H9 (cell line): ENCODE measurements around the gene YRDC. TPM values are rescaled to one million over a fixed set of nuclear protein-coding genes. Genes with fewer than 3 reads are reported as not detected.

Source experiments
- DNase-seq: peaks from one replicate; pipeline ENCODE4 v3.0.0-alpha.2; 2017
- H2AFZ ChIP-seq: one replicate; pipeline ENCODE4 v1.6.1; 2013; ENCODE audit warnings: mild to moderate bottlenecking, low read length, control low read depth, moderate library complexity
- H2AK5ac ChIP-seq: 2 replicates; pipeline ENCODE4 v1.6.1; 2013; ENCODE audit warnings: low read length, control low read depth, mixed read lengths; ENCODE audit not compliant: insufficient read length
- H2BK120ac ChIP-seq: one replicate; pipeline ENCODE4 v1.6.1; 2013; ENCODE audit warnings: low read depth, mild to moderate bottlenecking, low read length, control low read depth, inconsistent platforms; ENCODE audit not compliant: poor library complexity, severe bottlenecking
- H2BK12ac ChIP-seq: 2 replicates; pipeline ENCODE4 v1.6.1; 2013; ENCODE audit warnings: low read length, control low read depth, mixed read lengths, low read depth; ENCODE audit not compliant: insufficient read length
- H2BK15ac ChIP-seq: 2 replicates; pipeline ENCODE4 v1.6.1; 2013; ENCODE audit warnings: low read depth, low read length, control low read depth
- H2BK20ac ChIP-seq: one replicate; pipeline ENCODE4 v1.6.1; 2013; ENCODE audit warnings: low read depth, mild to moderate bottlenecking, low read length, control low read depth, inconsistent platforms; ENCODE audit not compliant: poor library complexity, severe bottlenecking
- H2BK5ac ChIP-seq: 2 replicates; pipeline ENCODE4 v1.6.1; 2013; ENCODE audit warnings: low read length, control low read depth, mixed read lengths; ENCODE audit not compliant: insufficient read length
- H3K14ac ChIP-seq: 2 replicates; pipeline ENCODE4 v1.6.1; 2013; ENCODE audit warnings: low read length, control low read depth; ENCODE audit not compliant: insufficient read depth
- H3K18ac ChIP-seq: 2 replicates; pipeline ENCODE4 v1.6.1; 2013; ENCODE audit warnings: low read depth, mild to moderate bottlenecking, mixed read lengths, low read length, control low read depth; ENCODE audit not compliant: insufficient read length
- H3K23ac ChIP-seq: 2 replicates; pipeline ENCODE4 v1.6.1; 2013; ENCODE audit warnings: low read length, control low read depth, mixed read lengths, low read depth; ENCODE audit not compliant: insufficient read length
- H3K23me2 ChIP-seq: 2 replicates; pipeline ENCODE4 v1.6.1; 2013; ENCODE audit warnings: low read depth, mild to moderate bottlenecking, mixed read lengths, low read length, control low read depth; ENCODE audit not compliant: insufficient read length, poor library complexity, severe bottlenecking
- H3K27ac ChIP-seq: 2 replicates; pipeline ENCODE4 v1.5.1; 2013; ENCODE audit warnings: low read length, control low read depth, mixed read lengths, low read depth; ENCODE audit not compliant: insufficient read length
- H3K27me3 ChIP-seq: 2 replicates; pipeline ENCODE4 v1.6.1; 2013; ENCODE audit warnings: low read length, control low read depth, inconsistent platforms; ENCODE audit not compliant: insufficient read depth
- H3K4ac ChIP-seq: 2 replicates; pipeline ENCODE4 v1.6.1; 2013; ENCODE audit warnings: low read depth, mild to moderate bottlenecking, control low read depth, inconsistent platforms, low read length, moderate library complexity
- H3K4me1 ChIP-seq: 2 replicates; pipeline ENCODE4 v1.6.1; 2013; ENCODE audit warnings: low read length, control low read depth, inconsistent platforms; ENCODE audit not compliant: insufficient read depth
- H3K4me2 ChIP-seq: 2 replicates; pipeline ENCODE4 v1.6.1; 2013; ENCODE audit warnings: low read length, control low read depth, mixed read lengths; ENCODE audit not compliant: insufficient read length, insufficient read depth
- H3K56ac ChIP-seq: 2 replicates; pipeline ENCODE4 v1.6.1; 2013; ENCODE audit warnings: low read depth, mild to moderate bottlenecking, mixed read lengths, low read length, control low read depth; ENCODE audit not compliant: insufficient read length
- H3K79me1 ChIP-seq: 2 replicates; pipeline ENCODE4 v1.6.1; 2013; ENCODE audit warnings: low read depth, mild to moderate bottlenecking, moderate library complexity, low read length, control low read depth, inconsistent platforms; ENCODE audit not compliant: insufficient read depth, poor library complexity, severe bottlenecking
- H3K79me2 ChIP-seq: 2 replicates; pipeline ENCODE4 v1.6.1; 2013; ENCODE audit warnings: low read length, control low read depth, inconsistent platforms; ENCODE audit not compliant: insufficient read depth
- H3K9ac ChIP-seq: 2 replicates; pipeline ENCODE4 v1.6.1; 2013; ENCODE audit warnings: low read length, control low read depth, mixed read lengths; ENCODE audit not compliant: insufficient read length; ENCODE audit errors: extremely low read depth
- H3K9me3 ChIP-seq: one replicate; pipeline ENCODE4 v1.6.1; 2013; ENCODE audit warnings: low read depth, low read length, inconsistent platforms; ENCODE audit not compliant: control insufficient read depth
- H3T11ph ChIP-seq: one replicate; pipeline ENCODE4 v1.6.1; 2013; ENCODE audit warnings: mild to moderate bottlenecking, low read length, control low read depth, inconsistent platforms
- H4K20me1 ChIP-seq: one replicate; pipeline ENCODE4 v1.6.1; 2013; ENCODE audit not compliant: control insufficient read depth, insufficient read length, insufficient read depth
- H4K5ac ChIP-seq: 2 replicates; pipeline ENCODE4 v1.6.1; 2013; ENCODE audit warnings: low read depth, mild to moderate bottlenecking, mixed read lengths, low read length, control low read depth; ENCODE audit not compliant: insufficient read length
- H4K8ac ChIP-seq: replicated peaks from 2 replicates; pipeline ENCODE4 v1.6.1; 2013; ENCODE audit warnings: low read length, control low read depth, mixed read lengths, low read depth; ENCODE audit not compliant: insufficient read length
- H4K91ac ChIP-seq: 2 replicates; pipeline ENCODE4 v1.6.1; 2013; ENCODE audit warnings: low read depth, mild to moderate bottlenecking, moderate library complexity, mixed read lengths, low read length, control low read depth; ENCODE audit not compliant: insufficient read length
- H3K27ac Mint-ChIP-seq, 3 experiments: 2 replicates in 2 of 3; 3 replicates in 1 of 3; pipeline ENCODE4 v1.8.0; 2020 to 2021; ENCODE audit warnings: mixed read lengths in 3 of 3, mild to moderate bottlenecking in 1 of 3, moderate library complexity in 1 of 3
- H3K27me3 Mint-ChIP-seq: 2 replicates; pipeline ENCODE4 v1.8.0; 2021; ENCODE audit warnings: low read depth, mild to moderate bottlenecking, moderate library complexity, mixed read lengths
- H3K36me3 Mint-ChIP-seq, 3 experiments: 2 replicates in 2 of 3; 3 replicates in 1 of 3; pipeline ENCODE4 v1.8.0; 2020 to 2021; ENCODE audit warnings: low read depth in 3 of 3, mixed read lengths in 3 of 3; ENCODE audit not compliant: insufficient read depth in 1 of 3
- H3K4me1 Mint-ChIP-seq, 2 experiments: 2 replicates each; pipeline ENCODE4 v1.8.0; 2020; ENCODE audit warnings: mixed read lengths in 2 of 2
- H3K4me3 Mint-ChIP-seq, 2 experiments: 2 replicates in 1 of 2; 3 replicates in 1 of 2; pipeline ENCODE4 v1.8.0; 2020 to 2021; ENCODE audit warnings: mild to moderate bottlenecking in 2 of 2, mixed read lengths in 2 of 2, moderate library complexity in 1 of 2
- H3K9me3 Mint-ChIP-seq, 2 experiments: 2 replicates in 1 of 2; 3 replicates in 1 of 2; pipeline ENCODE4 v1.8.0; 2020; ENCODE audit warnings: mild to moderate bottlenecking in 2 of 2, mixed read lengths in 2 of 2, moderate library complexity in 1 of 2
- CTCF ChIP-seq: fragments of 200-600 bp; sonication (generic); conservative IDR thresholded peaks from 3 replicates; pipeline ENCODE4 v1.8.0; 2021; ENCODE audit warnings: antibody characterized with exemption, mild to moderate bottlenecking
- WGBS: extraction: QIAGEN DNeasy Blood & Tissue Kit; methylation state at CpG from one replicate; pipeline ENCODE4 v1.1.7; 2013; ENCODE audit warnings: missing lambda C conversion rate, low lambda C conversion rate, mixed read lengths; ENCODE audit not compliant: insufficient read length; ENCODE audit errors: extremely low coverage; 5-methylcytosine and 5-hydroxymethylcytosine counted together
- total RNA-seq: library from RNA; stranded (reverse); gene quantifications from 2 replicates; pipeline ENCODE4 v1.2.1, GENCODE V29; 2021

The YRDC gene
- total RNA-seq, 1 experiment from 2014 or later = 28.0 TPM

GRCh38 chr1:37836788-37837187 lies 28.8 kb upstream of the YRDC start:
- Mint-ChIP-seq H3K4me3 (no peak overlapping the region), H3K9me3 (no peaks in the 10 kb centered on the region), H3K36me3 (peaks cover 11 to 64% (median 44%) of the 10 kb centered on the region in 3 experiments; a peak in 6 of 7 replicates), H3K27me3 (no peaks in the 10 kb centered on the region), H3K27ac (no peak overlapping the region), H3K4me1 (no peaks in the 10 kb centered on the region)
- Histone ChIP-seq H3K4me2 (no peak overlapping the region), H3K4me1 (no peaks in the 10 kb centered on the region), H3K23ac (no peak overlapping the region), H3K14ac (no peak overlapping the region), H2AK5ac (no peak overlapping the region), H3K79me1 (no peaks in the 10 kb centered on the region), H3K9ac (no peak overlapping the region), H3K79me2 (no peaks in the 10 kb centered on the region), H3K9me3 (no peaks in the 10 kb centered on the region), H3K4ac (no peak overlapping the region), H3K27me3 (no peaks in the 10 kb centered on the region), H4K8ac (no peak overlapping the region), H2BK5ac (no peak overlapping the region), H2BK20ac (no peak overlapping the region), H4K20me1 (no peaks in the 10 kb centered on the region), H4K5ac (no peak overlapping the region), H3T11ph (no peak overlapping the region), H3K56ac (no peak overlapping the region), H2AFZ (no peak overlapping the region), H2BK120ac (no peak overlapping the region), H2BK12ac (no peak overlapping the region), H4K91ac (no peak overlapping the region), H3K27ac (no peak overlapping the region), H2BK15ac (no peak overlapping the region), H3K18ac (no peak overlapping the region), H3K23me2 (no peaks in the 10 kb centered on the region)
- DNase-seq = no peak
- WGBS = no CpG with 5 or more reads among the region's 3 CpGs
- TF ChIP-seq CTCF = no peak
